WTC11 (cell line): Measurements from ENCODE around the gene CETP. TPM values are rescaled to one million over a fixed set of nuclear protein-coding genes. Genes with fewer than 3 reads are reported as not detected.

ENCODE experiments used
- ATAC-seq: fragments of 200-7000 bp; cut with Tn5 transposase; 2 replicates; pipeline ENCODE4 v1.10.0; 2021; ENCODE audit warnings: mild to moderate bottlenecking, moderate library complexity
- CTCF ChIA-PET: fragments of 300-600 bp; sonication (Branson Sonifier 250); formaldehyde crosslinking; loops from one replicate; lab custom pipeline; 2021; ENCODE audit warnings: antibody characterized with exemption; lab: Charles Lee
- POLR2A ChIA-PET: fragments of 350-600 bp; sonication (Branson Sonifier 250); formaldehyde crosslinking; loops from one replicate; lab custom pipeline; 2021; ENCODE audit warnings: antibody characterized with exemption; lab: Charles Lee
- DNase-seq: peaks from one replicate; pipeline ENCODE4 v3.0.0; 2021; ENCODE audit warnings: low spot score
- H3K27ac Mint-ChIP-seq: 2 replicates; pipeline ENCODE4 v1.8.0; 2021; ENCODE audit warnings: mixed read lengths
- H3K27me3 Mint-ChIP-seq: 2 replicates; pipeline ENCODE4 v1.8.0; 2021; ENCODE audit warnings: low read depth, mild to moderate bottlenecking, moderate library complexity, mixed read lengths
- H3K36me3 Mint-ChIP-seq: 2 replicates; pipeline ENCODE4 v1.8.0; 2021; ENCODE audit warnings: mixed read lengths
- H3K4me1 Mint-ChIP-seq: 2 replicates; pipeline ENCODE4 v1.8.0; 2022; ENCODE audit warnings: mixed read lengths
- H3K4me3 Mint-ChIP-seq: 2 replicates; pipeline ENCODE4 v1.8.0; 2021; ENCODE audit warnings: mild to moderate bottlenecking, moderate library complexity, mixed read lengths
- H3K9me3 Mint-ChIP-seq: 2 replicates; pipeline ENCODE4 v1.8.0; 2021; ENCODE audit warnings: mixed read lengths
- CBFB ChIP-seq: sonication (generic); formaldehyde crosslinking; IDR thresholded peaks from 2 replicates; pipeline ENCODE4 v1.8.1; 2022; ENCODE audit warnings: mild to moderate bottlenecking, low read depth, missing genetic modification reagents
- NFATC4 ChIP-seq: fragments of 250-450 bp; sonication (Bioruptor Pico); IDR thresholded peaks from 2 replicates; pipeline ENCODE4 v1.9.0; 2021; ENCODE audit warnings: mild to moderate bottlenecking
- PRRX2 ChIP-seq: fragments of 250-450 bp; sonication (Bioruptor Pico); IDR thresholded peaks from 2 replicates; pipeline ENCODE4 v1.8.0; 2021; ENCODE audit warnings: mild to moderate bottlenecking
- RELA ChIP-seq: sonication (generic); formaldehyde crosslinking; IDR thresholded peaks from 2 replicates; pipeline ENCODE4 v1.8.1; 2022; ENCODE audit warnings: missing genetic modification reagents, mild to moderate bottlenecking, borderline replicate concordance
- SP1 ChIP-seq: sonication (generic); formaldehyde crosslinking; conservative IDR thresholded peaks from 2 replicates; pipeline ENCODE4 v1.8.1; 2022; ENCODE audit warnings: missing genetic modification reagents
- ZNF138 ChIP-seq: sonication (generic); formaldehyde crosslinking; conservative IDR thresholded peaks from 2 replicates; pipeline ENCODE4 v1.8.1; 2022; ENCODE audit warnings: mild to moderate bottlenecking, moderate library complexity, missing genetic modification reagents
- total RNA-seq: library from RNA; stranded (reverse); gene quantifications from 3 replicates; pipeline ENCODE4 v1.2.3, GENCODE V29; 2021
- TF ChIP-seq, protein P1 (sequence below): fragments of 250-450 bp; sonication (Bioruptor Pico); conservative IDR thresholded peaks from 2 replicates; pipeline ENCODE4 v1.9.0; 2021; ENCODE audit warnings: mild to moderate bottlenecking
- TF ChIP-seq, protein P2 (sequence below): fragments of 250-450 bp; sonication (Bioruptor Pico); IDR thresholded peaks from 2 replicates; pipeline ENCODE4 v1.9.0; 2021; ENCODE audit warnings: mild to moderate bottlenecking
- TF ChIP-seq, protein P3 (sequence below): fragments of 250-450 bp; sonication (Bioruptor Pico); IDR thresholded peaks from 2 replicates; pipeline ENCODE4 v1.9.0; 2021; ENCODE audit warnings: moderate library complexity, mild to moderate bottlenecking, inconsistent platforms, borderline replicate concordance
- TF ChIP-seq, protein P4 (sequence below): fragments of 250-450 bp; sonication (Bioruptor Pico); IDR thresholded peaks from 2 replicates; pipeline ENCODE4 v1.9.0; 2021; ENCODE audit warnings: mild to moderate bottlenecking, borderline replicate concordance
- TF ChIP-seq, protein P5 (sequence below): sonication (generic); formaldehyde crosslinking; conservative IDR thresholded peaks from 2 replicates; pipeline ENCODE4 v1.8.1; 2023; ENCODE audit warnings: mild to moderate bottlenecking, low read depth, missing genetic modification reagents, moderate library complexity
- TF ChIP-seq, protein P6 (sequence below): sonication (generic); formaldehyde crosslinking; IDR thresholded peaks from 2 replicates; pipeline ENCODE4 v1.8.0; 2022; ENCODE audit warnings: mild to moderate bottlenecking, missing genetic modification reagents

Gene CETP
- total RNA-seq, 1 experiment from 2014 or later: not detected

DNA sequence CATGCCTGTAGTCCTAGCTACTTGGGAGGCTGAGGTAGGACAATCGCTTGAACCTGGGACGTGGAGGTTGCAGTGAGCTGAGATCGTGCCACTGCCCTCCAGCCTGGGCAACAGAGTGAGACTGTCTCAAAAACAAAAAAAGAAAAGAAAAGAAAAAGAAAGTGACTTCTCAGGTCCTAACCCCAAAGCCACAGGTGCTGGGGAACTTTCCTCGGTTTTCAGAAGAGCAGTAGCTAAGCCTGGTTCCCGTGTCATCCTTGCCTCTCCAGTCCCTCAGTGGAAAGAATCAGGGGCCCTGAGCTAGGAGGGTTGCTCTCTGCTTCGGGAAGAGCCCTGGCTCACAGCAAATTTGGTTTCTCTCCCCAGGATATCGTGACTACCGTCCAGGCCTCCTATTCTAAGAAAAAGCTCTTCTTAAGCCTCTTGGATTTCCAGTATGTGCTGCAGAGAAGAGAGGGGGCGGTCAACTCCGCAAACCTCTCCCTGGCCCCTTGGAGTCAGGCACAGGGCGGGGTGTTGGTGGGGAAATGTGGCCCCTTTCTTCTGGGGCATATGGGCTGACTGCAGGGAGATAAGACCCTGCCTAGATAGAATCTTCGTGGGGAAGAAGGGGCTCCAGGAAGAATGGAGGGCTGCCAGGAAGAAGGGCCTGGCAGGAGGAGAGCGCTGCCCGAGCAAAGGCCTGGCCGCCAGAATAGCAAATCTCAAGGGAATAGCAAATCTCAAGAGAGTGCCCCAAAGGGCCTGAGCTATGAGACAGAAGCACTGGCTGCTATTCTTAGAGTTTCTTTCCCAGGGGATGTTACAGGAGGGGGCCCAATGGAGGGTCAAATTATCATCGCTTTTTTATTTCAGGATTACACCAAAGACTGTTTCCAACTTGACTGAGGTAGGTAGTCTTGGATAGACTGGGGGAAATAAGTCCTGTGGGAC, 19.3 kb downstream of the CETP start:
- ATAC-seq: no peak
- Mint-ChIP-seq H3K4me1 (peaks cover 16% of the 10 kb centered on the region), H3K4me3 (no peak overlapping the region), H3K27me3 (no peaks in the 10 kb centered on the region; the same call in 1 of the 2 replicates)
- TF ChIP-seq, protein P1, sequence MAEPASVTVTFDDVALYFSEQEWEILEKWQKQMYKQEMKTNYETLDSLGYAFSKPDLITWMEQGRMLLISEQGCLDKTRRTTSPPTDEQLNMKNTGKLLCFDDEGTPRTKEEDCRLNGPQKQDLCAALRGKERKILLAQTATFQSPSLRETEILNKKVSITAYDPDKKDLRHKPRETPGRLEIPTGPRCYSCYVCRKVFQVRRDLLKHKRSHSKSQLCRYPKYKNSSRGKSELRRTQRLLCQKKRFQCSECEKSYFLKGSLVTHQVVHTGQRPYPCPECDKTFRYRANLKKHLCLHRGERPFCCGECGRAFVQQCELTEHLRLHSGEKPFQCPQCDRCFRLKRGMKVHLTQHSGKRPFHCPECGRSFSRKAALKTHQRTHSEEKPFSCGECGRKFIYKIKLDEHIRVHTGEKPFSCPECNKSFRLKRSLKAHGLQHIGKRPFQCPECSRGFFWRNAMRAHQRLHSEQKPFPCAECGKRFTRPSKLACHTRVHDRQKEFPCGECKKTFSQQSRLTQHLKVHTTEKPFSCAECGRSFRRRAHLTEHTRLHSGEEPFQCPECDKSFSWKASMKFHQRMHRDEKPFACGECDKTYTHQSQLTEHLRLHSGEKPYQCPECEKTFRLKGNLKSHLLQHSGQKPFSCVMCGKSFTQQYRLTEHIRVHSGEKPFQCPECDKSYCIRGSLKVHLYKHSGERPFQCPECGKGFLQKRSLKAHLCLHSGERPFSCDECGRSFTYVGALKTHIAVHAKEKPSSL: no peak
- TF ChIP-seq, protein P2, sequence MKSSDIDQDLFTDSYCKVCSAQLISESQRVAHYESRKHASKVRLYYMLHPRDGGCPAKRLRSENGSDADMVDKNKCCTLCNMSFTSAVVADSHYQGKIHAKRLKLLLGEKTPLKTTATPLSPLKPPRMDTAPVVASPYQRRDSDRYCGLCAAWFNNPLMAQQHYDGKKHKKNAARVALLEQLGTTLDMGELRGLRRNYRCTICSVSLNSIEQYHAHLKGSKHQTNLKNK (CRISPR knock-in tag): no peak
- TF ChIP-seq, protein P3, sequence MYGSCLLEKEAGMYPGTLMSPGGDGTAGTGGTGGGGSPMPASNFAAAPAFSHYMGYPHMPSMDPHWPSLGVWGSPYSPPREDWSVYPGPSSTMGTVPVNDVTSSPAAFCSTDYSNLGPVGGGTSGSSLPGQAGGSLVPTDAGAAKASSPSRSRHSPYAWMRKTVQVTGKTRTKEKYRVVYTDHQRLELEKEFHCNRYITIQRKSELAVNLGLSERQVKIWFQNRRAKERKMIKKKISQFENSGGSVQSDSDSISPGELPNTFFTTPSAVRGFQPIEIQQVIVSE (CRISPR knock-in tag): no peak
- TF ChIP-seq RELA (CRISPR knock-in tag) (no peak), SP1 (CRISPR knock-in tag) (no peak)
- TF ChIP-seq, all 79 proteins: peak for 0
- H3K36me3 Mint-ChIP-seq: no peaks in the 10 kb centered on the region
- DNase-seq: no peak
- CTCF ChIA-PET: interaction anchor here (0.8 to 1.8 kb wide), 5 partner anchors 8 to 112 kb away, joined by 3 to 7 read pairs (median 5); partner anchors contain the start of genes CPNE2 and NLRC5
- no peaks in the 10 kb centered on the region for H3K9me3 Mint-ChIP-seq
- H3K27ac Mint-ChIP-seq: 0 out of 2 replicates have a peak overlapping the region, but pooled peaks have one; percentile 49
- POLR2A ChIA-PET: no interaction called here

DNA sequence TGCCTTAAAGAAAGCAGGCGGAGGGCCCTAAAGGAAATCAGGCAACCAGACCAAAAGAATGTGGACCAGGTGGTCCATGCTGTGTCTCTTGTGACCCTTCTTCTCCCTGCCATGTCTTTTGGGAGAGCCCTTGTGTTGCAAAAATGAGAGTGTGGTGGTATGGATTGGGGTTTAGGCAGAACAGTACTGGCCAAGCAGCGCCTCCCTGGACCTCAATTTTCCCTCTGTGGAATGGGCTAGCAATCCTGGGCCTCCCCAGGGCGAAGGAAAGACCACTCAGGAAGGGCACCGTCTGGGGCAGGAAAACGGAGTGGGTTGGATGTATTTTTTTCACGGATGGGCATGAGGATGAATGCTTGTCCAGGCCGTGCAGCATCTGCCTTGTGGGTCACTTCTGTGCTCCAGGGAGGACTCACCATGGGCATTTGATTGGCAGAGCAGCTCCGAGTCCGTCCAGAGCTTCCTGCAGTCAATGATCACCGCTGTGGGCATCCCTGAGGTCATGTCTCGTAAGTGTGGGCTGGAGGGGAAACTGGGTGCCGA, 20.1 kb downstream of the CETP start:
- no peaks in the 10 kb centered on the region; the same call in 1 of the 2 replicates for H3K27me3 Mint-ChIP-seq
- ChIA-PET POLR2A (no interaction called here), CTCF (interaction anchor here (1.0 to 1.8 kb wide), 3 partner anchors 15 to 111 kb away, joined by 3 to 6 read pairs (median 5); partner anchors contain the start of gene CPNE2)
- H3K36me3 Mint-ChIP-seq: no peaks in the 10 kb centered on the region
- ATAC-seq (no peak), DNase-seq (no peak)
- peaks cover 18% of the 10 kb centered on the region for H3K4me1 Mint-ChIP-seq
- H3K27ac Mint-ChIP-seq: no peak overlapping the region
- H3K9me3 Mint-ChIP-seq: no peaks in the 10 kb centered on the region
- no peak overlapping the region for H3K4me3 Mint-ChIP-seq
- no peak for TF ChIP-seq PRRX2
- TF ChIP-seq CBFB (CRISPR knock-in tag): no peak
- no peak for TF ChIP-seq NFATC4 (CRISPR knock-in tag)
- TF ChIP-seq, protein P4, sequence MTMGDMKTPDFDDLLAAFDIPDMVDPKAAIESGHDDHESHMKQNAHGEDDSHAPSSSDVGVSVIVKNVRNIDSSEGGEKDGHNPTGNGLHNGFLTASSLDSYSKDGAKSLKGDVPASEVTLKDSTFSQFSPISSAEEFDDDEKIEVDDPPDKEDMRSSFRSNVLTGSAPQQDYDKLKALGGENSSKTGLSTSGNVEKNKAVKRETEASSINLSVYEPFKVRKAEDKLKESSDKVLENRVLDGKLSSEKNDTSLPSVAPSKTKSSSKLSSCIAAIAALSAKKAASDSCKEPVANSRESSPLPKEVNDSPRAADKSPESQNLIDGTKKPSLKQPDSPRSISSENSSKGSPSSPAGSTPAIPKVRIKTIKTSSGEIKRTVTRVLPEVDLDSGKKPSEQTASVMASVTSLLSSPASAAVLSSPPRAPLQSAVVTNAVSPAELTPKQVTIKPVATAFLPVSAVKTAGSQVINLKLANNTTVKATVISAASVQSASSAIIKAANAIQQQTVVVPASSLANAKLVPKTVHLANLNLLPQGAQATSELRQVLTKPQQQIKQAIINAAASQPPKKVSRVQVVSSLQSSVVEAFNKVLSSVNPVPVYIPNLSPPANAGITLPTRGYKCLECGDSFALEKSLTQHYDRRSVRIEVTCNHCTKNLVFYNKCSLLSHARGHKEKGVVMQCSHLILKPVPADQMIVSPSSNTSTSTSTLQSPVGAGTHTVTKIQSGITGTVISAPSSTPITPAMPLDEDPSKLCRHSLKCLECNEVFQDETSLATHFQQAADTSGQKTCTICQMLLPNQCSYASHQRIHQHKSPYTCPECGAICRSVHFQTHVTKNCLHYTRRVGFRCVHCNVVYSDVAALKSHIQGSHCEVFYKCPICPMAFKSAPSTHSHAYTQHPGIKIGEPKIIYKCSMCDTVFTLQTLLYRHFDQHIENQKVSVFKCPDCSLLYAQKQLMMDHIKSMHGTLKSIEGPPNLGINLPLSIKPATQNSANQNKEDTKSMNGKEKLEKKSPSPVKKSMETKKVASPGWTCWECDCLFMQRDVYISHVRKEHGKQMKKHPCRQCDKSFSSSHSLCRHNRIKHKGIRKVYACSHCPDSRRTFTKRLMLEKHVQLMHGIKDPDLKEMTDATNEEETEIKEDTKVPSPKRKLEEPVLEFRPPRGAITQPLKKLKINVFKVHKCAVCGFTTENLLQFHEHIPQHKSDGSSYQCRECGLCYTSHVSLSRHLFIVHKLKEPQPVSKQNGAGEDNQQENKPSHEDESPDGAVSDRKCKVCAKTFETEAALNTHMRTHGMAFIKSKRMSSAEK: no peak
- TF ChIP-seq ZNF138 (CRISPR knock-in tag): no peak

DNA sequence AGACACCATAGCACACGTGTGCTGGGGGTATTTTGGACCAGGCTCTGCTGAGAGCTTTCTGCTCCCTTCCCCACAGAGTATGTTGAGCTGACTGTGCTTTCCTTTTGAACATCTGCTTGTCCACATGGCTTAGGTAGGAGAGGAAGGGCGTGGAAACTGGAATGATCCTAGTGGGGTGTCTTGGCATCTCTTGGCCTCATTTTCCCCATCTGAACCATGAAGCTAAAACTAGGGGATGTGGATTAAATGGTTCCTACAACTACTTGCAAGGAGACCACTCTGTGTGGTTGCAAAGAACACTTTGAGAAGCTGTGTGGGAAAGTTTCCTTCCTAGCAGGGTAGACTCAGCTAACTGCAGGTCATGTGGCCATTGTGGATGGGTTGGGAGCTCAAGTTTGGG, 20.9 kb downstream of the CETP start:
- TF ChIP-seq, protein P2 (CRISPR knock-in tag): no peak
- TF ChIP-seq, protein P5, sequence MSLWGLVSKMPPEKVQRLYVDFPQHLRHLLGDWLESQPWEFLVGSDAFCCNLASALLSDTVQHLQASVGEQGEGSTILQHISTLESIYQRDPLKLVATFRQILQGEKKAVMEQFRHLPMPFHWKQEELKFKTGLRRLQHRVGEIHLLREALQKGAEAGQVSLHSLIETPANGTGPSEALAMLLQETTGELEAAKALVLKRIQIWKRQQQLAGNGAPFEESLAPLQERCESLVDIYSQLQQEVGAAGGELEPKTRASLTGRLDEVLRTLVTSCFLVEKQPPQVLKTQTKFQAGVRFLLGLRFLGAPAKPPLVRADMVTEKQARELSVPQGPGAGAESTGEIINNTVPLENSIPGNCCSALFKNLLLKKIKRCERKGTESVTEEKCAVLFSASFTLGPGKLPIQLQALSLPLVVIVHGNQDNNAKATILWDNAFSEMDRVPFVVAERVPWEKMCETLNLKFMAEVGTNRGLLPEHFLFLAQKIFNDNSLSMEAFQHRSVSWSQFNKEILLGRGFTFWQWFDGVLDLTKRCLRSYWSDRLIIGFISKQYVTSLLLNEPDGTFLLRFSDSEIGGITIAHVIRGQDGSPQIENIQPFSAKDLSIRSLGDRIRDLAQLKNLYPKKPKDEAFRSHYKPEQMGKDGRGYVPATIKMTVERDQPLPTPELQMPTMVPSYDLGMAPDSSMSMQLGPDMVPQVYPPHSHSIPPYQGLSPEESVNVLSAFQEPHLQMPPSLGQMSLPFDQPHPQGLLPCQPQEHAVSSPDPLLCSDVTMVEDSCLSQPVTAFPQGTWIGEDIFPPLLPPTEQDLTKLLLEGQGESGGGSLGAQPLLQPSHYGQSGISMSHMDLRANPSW: no peak
- no peak for TF ChIP-seq CBFB (CRISPR knock-in tag)
- TF ChIP-seq, protein P6, sequence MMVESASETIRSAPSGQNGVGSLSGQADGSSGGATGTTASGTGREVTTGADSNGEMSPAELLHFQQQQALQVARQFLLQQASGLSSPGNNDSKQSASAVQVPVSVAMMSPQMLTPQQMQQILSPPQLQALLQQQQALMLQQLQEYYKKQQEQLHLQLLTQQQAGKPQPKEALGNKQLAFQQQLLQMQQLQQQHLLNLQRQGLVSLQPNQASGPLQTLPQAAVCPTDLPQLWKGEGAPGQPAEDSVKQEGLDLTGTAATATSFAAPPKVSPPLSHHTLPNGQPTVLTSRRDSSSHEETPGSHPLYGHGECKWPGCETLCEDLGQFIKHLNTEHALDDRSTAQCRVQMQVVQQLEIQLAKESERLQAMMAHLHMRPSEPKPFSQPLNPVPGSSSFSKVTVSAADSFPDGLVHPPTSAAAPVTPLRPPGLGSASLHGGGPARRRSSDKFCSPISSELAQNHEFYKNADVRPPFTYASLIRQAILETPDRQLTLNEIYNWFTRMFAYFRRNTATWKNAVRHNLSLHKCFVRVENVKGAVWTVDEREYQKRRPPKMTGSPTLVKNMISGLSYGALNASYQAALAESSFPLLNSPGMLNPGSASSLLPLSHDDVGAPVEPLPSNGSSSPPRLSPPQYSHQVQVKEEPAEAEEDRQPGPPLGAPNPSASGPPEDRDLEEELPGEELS: no peak
- TF ChIP-seq, all 79 proteins: peak for 0
- ATAC-seq (no peak), DNase-seq (no peak)
- CTCF ChIA-PET: interaction anchor here (0.9 to 1.6 kb wide), 2 partner anchors 18 to 63 kb away, joined by 3 to 10 read pairs; no protein-coding TSS in a partner anchor
- no peak overlapping the region for H3K4me3 Mint-ChIP-seq
- no peaks in the 10 kb centered on the region for H3K9me3 Mint-ChIP-seq
- H3K36me3 Mint-ChIP-seq: no peaks in the 10 kb centered on the region
- peaks cover 18% of the 10 kb centered on the region for H3K4me1 Mint-ChIP-seq
- POLR2A ChIA-PET: interaction anchor here (1.1 kb wide), 1 partner anchor 22 kb away, joined by 3 read pairs; no protein-coding TSS in a partner anchor
- peaks cover 5% of the 10 kb centered on the region for H3K27me3 Mint-ChIP-seq
- no peak overlapping the region for H3K27ac Mint-ChIP-seq
